Measurements from ENCODE around the gene KLHL1.
"Not testable (repeated sequence)": the region's sequence is repeated elsewhere in the genome, so short reads cannot be mapped to it uniquely, and the experiment has no call there.

The KLHL1 gene
- total RNA-seq = 0 reads per million in 2 donors

DNA sequence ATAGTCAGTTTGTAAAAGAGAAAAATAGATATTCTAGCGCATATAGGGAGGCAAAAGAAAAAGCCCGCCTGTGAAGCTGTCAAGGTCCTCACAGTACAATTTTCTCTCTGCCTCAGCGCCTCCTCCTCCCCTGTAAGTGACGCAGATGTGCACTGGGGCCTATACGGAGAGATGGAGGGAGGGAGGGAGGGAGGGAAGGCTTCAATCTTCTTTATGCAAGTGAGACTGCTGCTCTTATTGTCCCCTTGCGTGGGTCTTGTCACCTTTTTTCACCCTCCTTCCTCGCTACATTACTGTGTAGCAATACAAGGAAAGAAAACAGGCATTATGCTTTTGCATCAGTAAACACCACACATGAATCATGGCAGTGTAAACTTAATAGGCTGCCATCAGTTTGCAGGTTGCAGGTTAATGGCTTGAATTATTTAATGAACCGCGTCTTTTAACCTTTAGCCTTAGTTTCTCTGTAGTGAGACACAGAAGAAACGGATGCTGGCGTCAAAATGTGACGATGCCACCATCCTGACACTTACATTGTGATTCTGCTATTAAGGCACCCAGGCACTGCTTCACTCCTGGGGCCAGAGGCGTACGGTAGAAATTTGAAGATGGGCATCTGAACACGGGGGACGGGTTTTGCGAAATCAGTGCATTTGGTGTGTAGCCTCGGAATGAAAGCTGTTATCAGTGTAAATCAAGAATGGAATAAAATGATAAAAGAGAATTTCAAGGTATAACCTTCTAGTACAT is at the start of gene KLHL1:
Gene KLHL1 (minus strand): TSS at position 97 of the 750 bp plus-strand sequence. CDS start 753 bp downstream, outside the sequence.
- no peak for DNase-seq

GRCh38 chr13:70142658-70143057 is 34.4 kb upstream of the KLHL1 start:
- not testable (repeated sequence) for DNase-seq

GRCh38 chr13:70128098-70128497 is 19.8 kb upstream of the KLHL1 start:
- DNase-seq = no peak

DNA sequence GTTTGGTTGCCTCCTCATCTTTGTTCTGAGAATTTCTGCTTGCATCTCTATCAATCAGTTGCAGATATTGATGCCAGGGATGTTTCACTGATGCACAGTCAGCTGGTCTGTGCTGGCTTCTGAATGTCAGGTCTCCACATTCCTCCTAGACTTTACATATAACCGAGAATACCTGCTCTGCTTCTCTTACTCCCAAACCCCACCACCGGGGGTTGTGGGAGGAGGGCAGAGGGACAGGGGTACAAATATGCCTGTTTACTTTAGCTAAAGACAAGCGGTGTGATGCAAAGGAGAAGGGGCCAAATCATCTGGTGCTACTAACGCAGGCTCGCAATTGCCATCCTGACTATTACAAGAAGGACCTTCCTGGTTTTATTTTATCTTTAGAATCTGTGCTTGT is 17.4 kb upstream of the KLHL1 start:
- no peak for DNase-seq

DNA sequence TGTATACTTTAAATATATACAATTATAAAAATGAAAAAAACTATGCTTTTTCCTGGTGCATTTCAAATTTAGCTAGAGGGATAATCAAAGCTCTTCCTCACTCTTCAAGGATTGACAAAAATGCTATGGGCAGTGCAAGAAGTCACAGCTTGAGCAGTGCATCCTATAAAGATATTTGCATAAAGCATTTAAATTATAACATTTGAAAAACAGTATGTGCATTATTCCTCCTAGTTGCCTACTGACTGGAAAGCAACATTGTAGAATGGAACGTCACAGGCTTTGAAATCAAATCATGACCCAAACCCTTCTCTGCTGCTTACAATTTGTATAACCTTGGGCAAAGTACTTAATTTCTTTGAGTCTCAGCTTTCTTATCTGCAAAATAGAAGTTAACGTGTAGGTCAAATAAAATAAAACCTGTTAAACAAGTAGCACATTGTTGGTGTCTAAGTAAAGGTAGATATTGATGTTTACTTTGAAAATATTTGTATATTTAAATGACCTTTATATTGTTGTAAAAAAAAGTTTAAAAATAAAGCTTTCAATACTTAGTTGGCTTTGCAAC is 9.2 kb upstream of the KLHL1 start:
- no peak for DNase-seq

DNA sequence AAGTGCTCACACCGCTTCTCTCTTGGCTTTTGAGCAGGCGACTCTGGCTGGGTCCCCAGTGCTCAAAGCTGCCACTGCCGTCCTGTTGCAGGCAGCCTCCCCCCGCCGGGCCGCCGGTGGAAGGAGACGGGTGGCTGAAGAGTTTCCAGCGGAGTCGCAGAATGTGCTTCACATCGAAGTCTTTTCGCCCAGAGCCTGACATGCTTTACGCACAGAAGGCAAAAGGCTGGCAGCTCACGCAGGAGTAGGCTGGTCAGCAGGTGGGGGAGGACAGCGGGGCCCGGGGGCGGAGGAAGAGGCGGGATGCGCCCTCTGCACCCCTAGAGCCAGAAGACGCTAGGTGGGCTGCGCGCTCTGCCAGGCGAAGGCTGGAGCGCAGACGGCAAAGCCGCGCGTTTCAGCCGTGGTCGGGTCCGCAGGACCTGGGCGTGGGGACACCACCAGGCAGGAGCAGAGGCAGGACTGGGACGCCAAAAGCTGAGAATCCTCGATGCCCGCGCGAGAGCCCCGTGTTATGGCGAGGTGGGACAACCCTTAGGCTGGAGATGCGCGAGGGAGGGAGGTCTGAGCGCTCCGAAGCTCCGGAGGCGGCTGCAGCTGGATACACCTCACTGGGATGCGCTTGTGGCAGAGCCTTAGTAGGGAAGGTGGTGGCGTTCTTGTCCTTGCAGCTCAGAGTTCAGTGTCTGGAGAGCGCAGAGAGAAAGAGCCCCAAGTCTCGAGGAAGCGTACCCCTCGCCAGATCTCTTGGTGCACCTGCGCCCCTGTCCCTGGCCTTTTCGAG is 562 bp downstream of the KLHL1 start, which contains the start of gene ATXN8OS:
Gene ATXN8OS (plus strand): TSS at position 329 of the 784 bp plus-strand sequence.
- DNase-seq = no peak

- no peak for DNase-seq
Measured at GRCh38 chr13:70107125-70107497, 1.1 kb downstream of the KLHL1 start.

GRCh38 chr13:70104481-70104880 is 3.8 kb downstream of the KLHL1 start:
- no peak for DNase-seq

DNA sequence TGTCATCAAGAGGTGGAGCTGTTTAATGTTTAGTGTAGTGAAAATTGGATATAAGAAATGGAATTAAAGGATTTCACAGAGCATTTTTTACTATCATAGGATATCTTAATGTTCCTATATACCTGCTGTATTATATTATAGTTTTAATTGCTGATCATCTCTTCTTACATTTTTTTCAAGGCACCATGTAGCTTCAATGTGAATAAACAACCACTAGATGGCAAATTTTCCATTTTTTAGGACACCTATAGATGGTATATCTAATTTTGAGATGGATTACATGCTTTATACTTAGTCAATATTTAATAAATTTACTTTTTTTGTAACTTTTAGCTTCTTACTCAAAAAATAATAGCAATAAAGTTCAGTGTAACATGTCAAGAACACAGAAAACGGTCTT is 9.6 kb downstream of the KLHL1 start:
- no peak for DNase-seq

DNA sequence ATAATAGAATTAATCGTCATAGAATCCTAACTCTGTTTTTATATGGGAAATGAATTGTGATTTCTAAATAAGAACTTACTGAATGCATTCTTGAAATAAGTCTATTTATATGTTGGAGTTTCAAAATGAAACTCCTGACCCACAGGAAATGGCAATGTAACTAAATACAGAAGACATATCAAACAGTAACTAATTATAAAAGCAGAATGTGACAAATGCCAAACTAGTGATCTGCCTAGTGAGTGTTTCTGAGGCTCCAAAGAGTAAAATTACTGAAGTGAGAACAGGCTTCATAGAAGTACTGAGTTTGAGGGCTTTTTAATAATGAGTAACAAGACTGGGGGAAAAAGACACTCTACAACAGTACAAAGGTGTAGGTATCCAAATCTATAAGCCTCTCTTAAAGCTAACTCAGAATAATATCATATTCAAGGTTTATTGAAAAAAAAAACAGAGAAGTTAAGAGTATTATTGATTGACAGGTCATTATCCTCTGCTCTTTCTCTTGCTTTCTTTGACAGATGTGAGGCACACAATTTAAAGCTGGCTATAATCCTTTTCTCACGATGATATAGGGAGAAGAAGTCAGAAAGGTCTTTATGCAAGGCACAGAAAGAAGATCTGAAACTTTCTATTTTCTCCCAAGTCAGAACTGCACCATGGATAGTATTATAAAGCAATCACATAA is 18.1 kb downstream of the KLHL1 start:
- DNase-seq = no peak

DNA sequence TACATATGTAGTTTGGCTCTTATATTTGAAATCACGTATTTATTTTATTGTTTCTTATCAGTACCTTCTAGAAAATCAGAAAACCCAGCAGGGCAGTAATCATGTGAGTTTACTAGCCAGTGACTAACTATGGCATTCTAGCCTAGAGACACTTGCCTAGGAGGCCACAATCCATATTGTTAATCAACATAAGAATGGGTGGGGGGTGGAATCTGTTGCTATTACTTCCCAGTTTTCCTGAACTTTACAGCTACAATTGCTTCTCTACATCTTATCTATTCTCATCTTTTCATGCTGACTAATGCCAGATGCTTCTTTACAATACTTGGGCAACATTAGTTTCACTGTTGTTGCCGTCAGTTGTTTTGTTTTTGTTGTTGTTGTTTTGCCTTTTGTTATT is 19.3 kb downstream of the KLHL1 start:
- no peak for DNase-seq

DNA sequence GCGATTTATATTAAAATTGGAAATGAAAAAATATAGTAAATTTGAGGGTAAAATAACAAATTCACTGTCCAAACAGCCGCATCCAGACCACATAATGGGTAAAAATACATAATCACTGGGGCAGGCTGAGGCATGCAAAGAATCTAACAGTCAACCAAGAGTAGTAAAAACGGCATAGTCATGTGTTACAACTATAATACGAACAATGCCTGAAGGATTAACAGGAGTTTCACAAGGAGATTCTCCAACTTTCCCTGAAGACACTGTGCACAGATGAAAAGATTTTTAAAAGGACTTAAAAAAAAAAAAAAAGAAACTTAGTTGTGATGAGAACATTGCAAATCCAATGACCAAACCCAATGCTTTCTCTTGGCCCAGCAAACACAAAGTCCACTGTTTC is 21.0 kb downstream of the KLHL1 start:
- no peak for DNase-seq

- no peak for DNase-seq
Measured at GRCh38 chr13:70080012-70080411, 28.2 kb downstream of the KLHL1 start.

DNA sequence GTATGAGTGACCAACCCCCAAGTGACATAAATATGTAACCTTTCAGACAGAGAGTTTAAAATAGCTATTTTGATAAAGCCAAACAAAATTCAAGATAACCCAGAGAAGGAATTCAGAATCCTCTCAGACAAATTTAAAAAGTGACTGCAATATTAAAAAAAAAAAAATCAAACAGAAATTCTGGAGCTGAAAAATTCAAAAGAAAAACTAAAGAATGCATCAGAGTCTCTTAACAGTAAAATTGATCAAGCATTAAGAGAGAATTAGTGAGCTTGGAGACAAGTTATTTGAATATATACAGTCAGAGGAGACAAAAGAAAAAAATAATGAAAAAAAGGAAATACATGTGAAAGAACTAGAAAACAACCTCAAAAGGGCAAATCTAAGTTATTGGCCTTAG is 53.7 kb downstream of the KLHL1 start:
- DNase-seq = no peak

GRCh38 chr13:70051531-70051930 is 56.7 kb downstream of the KLHL1 start:
- DNase-seq = no peak

GRCh38 chr13:70043685-70044084 is 64.6 kb downstream of the KLHL1 start:
- no peak for DNase-seq

DNA sequence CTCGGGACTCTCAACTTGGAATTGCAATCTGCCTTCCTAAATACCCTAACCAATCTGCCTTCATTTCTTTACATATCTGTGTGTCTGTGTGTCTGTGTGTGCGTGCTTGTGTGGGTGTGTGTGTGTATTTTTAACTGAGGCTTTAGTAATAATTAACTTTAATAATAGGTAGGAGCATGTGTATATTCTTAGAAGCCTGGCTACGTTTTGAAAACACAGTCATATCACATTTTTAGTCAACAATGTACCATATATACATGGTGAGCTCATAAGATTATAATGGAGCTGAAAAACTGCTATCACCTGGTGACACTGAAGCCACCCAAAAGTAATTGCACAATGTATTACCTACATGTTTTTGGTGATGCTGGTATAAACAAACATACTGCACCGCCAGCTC is 66.1 kb downstream of the KLHL1 start:
- no peak for DNase-seq

- DNase-seq = no peak
Measured at GRCh38 chr13:70034286-70034685, 74.0 kb downstream of the KLHL1 start.

DNA sequence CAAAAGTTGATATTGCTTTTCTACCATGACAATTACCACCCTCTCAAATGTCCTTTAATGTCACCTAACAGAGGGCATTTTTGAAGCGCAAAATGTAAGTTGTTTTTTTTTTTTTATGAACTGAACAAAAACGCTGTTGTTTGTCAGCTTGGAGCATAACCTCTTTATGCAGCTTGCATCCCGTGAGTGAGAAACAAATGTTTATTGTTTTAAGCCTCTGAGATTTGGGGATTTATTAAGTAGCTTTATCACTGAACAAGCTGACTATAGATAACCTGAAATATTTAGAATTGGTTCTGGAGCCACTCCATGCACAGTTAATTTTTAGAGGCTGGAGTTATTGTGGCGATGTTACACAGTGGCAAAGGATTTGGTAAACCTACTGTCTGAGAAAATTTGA is 80.7 kb downstream of the KLHL1 start:
- DNase-seq = no peak

DNA sequence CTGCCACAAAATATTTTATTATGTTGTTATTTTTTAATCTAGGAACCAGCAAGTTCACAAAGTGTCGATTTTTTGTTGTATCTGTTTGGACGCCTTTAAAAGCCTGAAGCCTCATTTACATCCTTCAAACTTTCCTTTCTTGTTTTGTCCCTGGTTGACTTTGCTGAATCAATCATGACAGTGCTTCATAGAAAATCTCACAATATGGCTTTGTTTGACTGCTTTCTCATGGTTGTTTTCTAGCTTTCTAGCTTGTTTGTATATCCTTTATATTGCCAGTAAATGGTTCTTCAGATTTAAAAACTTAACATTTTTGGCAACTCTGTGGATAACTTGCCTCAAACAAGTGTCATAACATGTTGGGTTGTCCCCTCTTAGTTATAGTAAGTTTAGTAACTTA is 84.7 kb downstream of the KLHL1 start:
- no peak for DNase-seq

GRCh38 chr13:70022646-70023045 is 85.6 kb downstream of the KLHL1 start:
- no peak for DNase-seq

GRCh38 chr13:70016116-70016515 is 92.1 kb downstream of the KLHL1 start:
- DNase-seq = no peak

DNA sequence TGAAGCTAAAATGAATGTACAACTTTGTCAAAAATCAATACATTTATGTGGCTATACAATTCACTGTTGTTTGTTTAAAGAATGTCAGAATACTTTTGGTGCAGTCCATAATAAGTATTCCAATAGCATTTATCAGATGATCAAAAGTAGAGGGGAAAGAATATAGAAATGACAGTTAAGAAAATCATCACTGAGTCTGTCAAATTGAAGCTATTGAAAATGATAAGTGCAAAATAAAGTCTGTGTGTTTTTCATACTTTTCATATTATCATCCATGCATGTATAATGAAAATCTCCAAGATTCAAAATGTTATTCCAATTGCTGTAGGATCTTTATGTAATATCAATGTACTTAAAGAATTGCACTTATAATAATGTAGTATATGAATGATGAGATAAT is 93.9 kb downstream of the KLHL1 start:
- no peak for DNase-seq
